ENCODE results near the gene GPR42.

DNA sequence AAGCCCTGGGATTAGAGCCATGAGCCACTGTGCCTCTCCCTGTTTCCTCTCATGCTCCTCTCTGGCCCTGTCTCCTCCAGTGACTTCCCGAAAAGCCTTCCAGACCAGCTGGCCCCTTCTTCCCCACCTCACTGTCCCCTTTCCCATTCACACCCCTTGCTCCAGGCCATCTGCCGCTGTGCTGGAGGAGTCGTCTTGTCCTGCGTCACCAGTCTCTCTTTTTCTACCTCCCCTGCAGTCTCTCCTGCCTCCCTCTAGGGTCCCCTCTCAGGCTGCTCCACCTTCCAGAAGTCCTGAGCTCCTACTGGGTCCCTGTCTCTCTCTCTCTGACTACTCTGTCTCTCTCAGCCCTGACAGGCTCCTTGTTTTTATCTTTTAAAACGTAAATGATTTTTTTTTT, 28.4 kb upstream of the GPR42 start:
- TF ChIP-seq, protein P1, sequence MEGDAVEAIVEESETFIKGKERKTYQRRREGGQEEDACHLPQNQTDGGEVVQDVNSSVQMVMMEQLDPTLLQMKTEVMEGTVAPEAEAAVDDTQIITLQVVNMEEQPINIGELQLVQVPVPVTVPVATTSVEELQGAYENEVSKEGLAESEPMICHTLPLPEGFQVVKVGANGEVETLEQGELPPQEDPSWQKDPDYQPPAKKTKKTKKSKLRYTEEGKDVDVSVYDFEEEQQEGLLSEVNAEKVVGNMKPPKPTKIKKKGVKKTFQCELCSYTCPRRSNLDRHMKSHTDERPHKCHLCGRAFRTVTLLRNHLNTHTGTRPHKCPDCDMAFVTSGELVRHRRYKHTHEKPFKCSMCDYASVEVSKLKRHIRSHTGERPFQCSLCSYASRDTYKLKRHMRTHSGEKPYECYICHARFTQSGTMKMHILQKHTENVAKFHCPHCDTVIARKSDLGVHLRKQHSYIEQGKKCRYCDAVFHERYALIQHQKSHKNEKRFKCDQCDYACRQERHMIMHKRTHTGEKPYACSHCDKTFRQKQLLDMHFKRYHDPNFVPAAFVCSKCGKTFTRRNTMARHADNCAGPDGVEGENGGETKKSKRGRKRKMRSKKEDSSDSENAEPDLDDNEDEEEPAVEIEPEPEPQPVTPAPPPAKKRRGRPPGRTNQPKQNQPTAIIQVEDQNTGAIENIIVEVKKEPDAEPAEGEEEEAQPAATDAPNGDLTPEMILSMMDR (IDR thresholded peaks at IDR 0.05): no peak
- TF ChIP-seq POLR2A (IDR thresholded peaks at IDR 0.05): no peak

Data from Peyer's patch (tissue), 4 donors.